ENCODE data around the gene FBXO21.

Gene FBXO21

GRCh38 chr12:117162167-117162539 lies 28.1 kb downstream of the FBXO21 start:
- no peak for DNase-seq

- DNase-seq = no peak
Observed at GRCh38 chr12:117161460-117162166, 28.7 kb downstream of the FBXO21 start.

DNA sequence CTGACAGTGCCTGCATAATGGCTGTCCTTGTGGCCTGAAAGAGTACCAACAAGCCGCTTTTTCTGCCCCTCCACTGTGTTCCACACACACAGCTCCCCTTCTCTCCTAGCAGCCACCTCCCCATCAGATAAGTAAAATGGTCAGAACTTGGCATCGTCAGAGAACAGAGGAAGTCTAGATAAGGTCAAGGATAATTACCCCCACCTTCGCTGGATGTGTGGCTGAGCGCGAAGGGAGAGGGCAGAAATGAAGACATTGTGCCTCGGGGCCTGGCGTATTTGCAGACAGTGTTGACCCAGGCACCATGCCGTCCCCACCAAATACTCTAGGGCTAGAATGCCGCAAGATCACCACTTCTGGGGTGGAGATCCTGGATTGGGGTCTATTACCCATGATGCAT lies 30.6 kb downstream of the FBXO21 start:
- DNase-seq = no peak

- DNase-seq = no peak
Observed at GRCh38 chr12:117158911-117159553, 31.2 kb downstream of the FBXO21 start.

DNA sequence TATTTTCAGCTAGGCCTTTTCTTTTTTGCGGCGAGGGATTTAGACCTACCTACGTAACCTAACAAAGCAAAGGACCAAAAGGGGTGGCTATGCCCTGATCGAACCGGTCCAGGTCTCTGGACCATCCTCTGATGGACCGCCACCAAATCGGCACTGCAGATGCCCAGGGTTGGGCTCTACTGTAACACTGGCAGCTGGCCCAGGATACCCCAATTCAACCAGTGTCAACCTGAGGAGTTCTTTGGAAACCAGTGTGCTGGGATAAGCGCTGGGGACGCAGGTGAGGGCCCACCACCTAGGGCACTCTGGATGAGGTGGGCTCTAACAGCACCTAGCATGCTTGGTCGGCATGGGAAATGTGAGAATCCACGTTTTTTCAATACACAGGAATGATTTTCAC lies 32.2 kb downstream of the FBXO21 start:
- no peak for DNase-seq

GRCh38 chr12:117155278-117156060 lies 34.8 kb downstream of the FBXO21 start:
- DNase-seq = no peak

DNA sequence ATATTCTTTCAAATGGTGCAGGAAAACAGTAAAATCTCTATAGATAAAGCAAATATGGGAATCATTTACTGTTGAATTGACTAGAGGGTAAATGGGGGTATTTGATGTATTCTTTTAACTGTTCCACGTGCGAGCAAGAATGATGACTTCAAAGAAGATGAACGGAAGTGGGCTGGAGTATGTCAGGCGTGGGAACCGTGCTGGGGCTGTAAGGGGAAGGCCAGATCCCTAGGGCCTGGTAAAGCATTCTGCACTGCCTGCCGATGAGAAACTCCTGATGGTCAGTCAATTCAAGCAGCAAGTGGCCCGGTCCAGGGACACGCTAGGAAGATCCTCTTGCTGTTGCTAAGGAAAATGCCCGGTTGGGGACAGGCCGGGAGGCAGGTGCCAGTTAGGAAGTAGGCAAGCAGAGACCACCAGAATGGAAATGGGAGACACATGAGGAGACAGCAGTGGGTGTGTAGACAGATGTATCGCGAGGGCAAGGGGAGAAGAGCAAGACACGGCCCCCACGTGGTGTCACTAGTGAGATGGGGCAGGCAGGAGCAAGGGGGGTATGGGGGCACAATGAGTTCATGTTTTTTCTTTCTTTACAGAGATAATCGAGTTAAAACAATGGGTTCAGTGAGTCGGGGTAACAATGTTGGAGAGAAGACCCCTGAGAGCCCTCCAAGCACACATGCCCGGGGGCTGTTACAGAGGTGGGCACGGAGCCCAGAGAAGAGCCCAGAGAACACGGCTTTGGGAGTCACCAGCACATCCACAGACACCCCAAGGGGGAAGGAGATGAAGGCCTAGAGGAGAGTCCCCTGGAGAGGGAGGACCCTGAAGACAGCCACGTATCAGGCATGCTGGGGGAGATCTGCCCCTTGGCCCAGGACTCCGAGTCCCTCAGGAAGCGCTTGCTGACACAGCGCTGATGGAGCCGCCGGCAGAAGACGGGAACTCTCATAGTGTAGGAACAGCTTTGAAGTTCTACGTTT lies 37.2 kb downstream of the FBXO21 start:
- DNase-seq = no peak

DNA sequence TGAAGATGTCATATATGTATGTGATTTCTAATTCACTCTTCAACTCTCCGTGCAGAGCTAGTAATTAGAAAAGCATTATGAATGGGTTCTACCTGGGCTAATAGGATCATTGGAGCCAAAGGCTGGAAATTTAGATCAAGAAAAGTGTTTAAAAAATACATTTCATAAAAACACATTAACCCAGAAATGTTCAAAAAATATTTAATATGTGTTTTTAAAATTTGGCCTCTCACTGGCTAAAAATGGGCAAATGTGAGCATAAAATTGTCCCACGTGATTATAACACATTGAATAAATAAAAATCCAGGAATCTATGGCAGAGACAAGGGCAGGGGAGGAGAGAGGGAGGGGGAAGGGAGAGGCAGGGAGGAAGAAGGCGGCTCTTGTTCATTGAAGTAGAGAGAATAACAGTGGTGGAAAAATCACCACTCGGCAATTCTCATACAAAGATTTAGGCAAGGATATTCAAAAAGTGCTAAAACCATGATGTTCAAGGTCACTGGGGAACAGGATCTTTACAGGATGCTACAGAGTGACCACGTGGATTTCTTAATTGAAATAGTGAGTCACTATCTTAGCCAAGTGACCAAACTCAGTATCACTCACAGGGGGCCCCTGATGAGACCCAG lies 38.8 kb downstream of the FBXO21 start:
- no peak for DNase-seq

DNA sequence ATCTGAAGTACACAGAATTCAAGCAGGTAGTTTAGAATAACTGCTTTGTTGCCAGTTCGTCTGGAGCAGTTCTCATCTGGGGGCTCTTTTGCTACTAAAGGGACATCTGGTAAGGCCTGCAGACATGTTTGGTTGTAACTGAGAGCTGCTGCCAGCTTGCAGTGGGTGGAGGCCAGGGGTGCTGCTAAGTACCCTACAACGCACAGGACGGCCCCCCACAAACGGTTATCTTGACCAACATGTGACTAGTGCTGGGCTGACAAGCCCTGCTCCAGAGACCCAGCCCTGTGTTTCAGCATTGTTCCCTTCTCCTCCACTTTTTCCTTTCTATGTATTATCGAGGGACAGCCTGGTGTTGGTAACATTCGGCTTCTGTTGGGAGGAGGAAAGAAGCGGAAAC lies 40.8 kb downstream of the FBXO21 start:
- DNase-seq = no peak

GRCh38 chr12:117148642-117149041 lies 41.6 kb downstream of the FBXO21 start:
- DNase-seq = no peak

GRCh38 chr12:117147639-117148038 lies 42.6 kb downstream of the FBXO21 start:
- no peak for DNase-seq

DNA sequence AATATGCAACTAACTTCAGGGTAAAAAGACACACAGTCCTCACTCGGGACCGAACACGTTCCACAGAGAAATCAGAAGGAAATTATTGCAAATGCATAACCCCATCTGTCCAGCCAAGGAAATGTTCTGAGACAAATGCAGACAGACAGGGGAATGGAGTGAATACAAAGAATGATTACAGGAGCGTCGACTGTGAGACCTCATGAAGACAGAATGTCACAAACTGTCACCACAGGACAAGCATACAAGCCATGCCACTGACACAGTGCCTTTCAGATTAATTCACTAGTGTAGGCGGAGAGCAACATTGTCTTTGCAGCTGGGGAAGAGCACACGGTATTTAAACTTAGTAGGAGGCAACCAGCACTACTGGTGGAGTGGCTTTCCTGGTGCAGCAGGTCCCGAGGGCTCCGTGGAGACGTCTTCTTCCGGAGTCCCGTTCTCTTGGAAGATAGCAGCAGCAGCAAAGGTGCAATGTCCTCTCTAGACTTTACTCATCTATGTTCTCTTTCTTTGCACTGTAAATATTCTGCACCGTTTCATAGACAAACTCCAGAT lies 44.6 kb downstream of the FBXO21 start:
- no peak for DNase-seq

- no peak for DNase-seq
Observed at GRCh38 chr12:117144599-117144998, 45.7 kb downstream of the FBXO21 start.

DNA sequence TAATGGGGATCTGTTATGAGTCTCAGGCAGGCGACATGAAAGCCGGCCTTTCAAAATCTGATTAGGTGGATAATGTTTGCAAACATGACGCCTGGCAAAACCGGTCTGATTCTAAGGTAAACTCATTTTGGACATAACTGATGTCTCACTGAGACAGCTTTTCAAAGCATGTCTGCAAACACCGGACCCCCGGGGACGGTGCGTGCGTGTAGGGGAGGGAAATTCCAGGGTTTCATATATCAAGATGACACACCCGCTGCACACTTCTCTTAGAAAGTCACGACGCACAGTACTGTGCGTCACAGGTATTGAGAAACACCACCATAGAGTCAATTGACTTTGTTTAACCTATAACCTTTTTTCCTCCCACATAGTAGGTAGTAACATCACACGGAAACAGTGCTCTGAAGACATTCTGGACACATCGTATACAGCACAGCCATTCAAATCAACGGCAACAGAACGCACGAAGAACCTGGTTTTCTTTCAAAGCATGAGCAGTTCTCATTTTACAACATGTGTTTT lies 47.2 kb downstream of the FBXO21 start:
- no peak for DNase-seq

DNA sequence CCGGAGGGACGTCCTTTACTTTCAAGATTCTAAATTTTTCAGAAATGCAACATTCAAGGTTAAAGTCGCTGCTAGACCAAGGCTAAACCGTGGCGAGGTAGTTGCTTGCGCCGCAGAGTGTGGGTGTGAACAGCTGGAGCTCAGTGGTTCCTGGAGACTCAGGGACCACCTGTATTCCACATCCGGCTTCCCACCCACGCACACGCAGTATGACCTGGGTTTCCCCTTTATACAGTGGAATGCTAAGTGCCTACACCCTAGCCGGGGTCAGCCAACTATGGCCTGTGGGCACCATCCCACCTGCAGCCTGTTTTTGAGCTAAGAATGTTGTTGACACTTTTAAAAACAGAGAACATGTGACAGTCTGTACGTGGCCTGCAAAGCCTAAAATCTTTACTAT lies 48.2 kb downstream of the FBXO21 start:
- DNase-seq = no peak

- no peak for DNase-seq
Observed at GRCh38 chr12:117141097-117141898, 49.0 kb downstream of the FBXO21 start.

DNA sequence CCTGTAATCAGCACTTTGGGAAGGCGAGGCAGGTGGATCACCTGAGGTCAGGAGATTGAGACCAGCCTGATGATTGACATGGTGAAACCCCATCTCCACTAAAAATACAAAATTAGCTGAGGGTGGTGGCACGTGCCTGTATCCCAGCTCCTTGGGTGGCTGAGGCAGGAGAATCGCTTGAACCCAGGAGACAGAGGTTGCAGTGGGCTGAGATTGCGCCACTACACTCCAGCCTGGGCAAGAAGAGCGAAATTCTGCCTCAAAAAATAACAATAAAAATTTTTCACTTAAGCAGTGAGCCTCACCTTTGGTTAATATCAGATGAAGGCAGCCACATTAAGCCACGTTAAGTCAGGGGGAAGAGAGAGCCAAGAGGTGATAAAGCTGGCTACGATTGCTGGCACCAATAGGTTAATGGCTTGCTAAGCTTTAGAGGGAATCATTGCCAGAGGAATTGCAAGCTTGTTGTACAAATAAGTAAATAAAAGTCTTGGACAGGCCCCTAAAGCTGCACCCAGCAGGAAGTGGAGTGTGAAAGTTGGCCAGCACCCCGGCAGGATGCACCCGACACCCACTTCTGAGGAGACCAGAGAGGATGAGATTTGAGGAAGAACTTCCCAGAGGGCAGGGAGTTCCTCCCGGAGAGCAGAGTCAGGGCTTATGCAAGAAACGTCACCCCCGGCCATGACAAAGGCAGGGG lies 49.7 kb downstream of the FBXO21 start:
- DNase-seq = no peak

- no peak for DNase-seq
Observed at GRCh38 chr12:117139025-117139717, 51.1 kb downstream of the FBXO21 start.

DNA sequence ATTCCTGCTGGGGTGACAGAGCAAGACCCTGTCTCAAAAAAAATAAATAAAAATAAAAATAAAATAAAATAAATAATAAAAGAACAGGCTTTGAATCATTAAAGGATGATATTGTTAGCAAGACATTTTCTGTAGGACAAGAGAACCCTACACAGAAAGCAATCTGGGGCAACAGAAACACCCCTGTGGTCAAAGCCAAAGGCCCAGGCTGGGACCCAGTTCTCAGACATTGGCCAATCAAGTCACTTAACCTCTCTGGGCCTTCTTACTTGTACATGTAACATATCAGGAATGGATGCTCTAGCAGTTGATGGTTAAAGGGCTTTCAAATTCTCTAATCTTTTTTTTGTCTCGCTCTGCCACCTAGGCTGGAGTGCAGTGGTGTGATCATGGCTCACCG lies 55.5 kb downstream of the FBXO21 start:
- DNase-seq = no peak

DNA sequence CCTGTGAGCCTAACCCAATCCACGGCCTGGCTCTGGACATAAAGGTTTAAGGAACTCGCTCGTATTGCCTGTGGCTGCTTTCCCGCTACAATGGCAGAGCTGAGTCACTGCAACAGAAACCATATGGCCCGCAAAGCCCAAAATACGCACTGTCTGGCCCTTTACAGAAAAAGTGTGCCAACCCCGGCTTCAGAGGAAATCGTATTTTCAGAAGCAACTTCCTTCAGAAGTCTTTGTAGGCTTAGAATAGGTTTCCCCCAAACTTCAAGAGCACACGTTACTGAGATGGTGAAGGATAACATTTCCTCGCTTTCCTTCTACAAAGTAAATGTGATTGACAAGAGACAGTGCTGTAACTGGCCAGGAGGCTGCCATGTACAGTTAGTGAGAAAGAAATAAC lies 56.2 kb downstream of the FBXO21 start:
- DNase-seq = no peak

Measured in NCI-H524 treated with DMSO at 0.1 percent for 48 hours (cell line).